ENCODE results near the gene MGST2. TPM values are rescaled to one million over a fixed set of nuclear protein-coding genes. Genes with fewer than 3 reads are reported as not detected.

MGST2 gene
- total RNA-seq, 4 donors from 2014 or later = 22.4 to 73.7 (median 40.2) TPM

DNA sequence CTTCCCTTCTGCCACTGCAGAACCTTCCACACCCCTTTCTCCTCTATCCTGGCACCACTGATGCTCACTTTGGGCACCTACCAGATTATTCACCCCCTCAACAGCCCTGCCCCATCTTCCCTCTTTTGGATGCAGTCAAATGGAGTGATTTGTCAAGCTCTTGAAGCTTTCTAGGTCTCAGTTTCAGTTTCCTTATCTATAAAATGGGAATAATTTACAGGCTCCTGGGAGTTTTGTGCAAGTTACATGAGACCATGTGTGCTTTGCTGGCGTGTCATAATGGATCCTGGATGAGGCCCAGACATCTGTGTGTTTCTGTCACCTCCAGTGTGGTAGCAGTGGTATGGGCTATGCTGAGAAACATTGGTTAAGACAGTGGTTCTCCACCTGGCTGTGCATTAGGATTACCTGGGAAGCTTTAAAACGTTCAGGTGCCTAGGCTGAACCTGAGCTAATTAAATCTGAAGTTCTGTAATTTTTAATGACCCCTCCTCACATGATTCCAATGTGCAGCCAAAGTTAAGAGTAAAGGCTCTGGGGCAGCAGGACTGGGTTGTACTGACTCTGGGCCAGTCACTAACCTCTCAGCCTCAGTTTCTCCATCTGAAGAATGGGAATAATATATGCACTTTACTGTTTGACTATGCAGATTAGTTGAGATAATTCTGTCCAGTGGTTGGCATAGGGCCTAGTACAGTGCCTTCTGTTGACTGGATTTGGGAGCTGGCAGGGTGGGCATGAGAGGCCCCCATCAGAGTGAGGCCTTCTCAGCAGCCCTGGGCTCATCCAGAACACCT, 6.8 kb upstream of the MGST2 start:
- TF ChIP-seq, protein P1, sequence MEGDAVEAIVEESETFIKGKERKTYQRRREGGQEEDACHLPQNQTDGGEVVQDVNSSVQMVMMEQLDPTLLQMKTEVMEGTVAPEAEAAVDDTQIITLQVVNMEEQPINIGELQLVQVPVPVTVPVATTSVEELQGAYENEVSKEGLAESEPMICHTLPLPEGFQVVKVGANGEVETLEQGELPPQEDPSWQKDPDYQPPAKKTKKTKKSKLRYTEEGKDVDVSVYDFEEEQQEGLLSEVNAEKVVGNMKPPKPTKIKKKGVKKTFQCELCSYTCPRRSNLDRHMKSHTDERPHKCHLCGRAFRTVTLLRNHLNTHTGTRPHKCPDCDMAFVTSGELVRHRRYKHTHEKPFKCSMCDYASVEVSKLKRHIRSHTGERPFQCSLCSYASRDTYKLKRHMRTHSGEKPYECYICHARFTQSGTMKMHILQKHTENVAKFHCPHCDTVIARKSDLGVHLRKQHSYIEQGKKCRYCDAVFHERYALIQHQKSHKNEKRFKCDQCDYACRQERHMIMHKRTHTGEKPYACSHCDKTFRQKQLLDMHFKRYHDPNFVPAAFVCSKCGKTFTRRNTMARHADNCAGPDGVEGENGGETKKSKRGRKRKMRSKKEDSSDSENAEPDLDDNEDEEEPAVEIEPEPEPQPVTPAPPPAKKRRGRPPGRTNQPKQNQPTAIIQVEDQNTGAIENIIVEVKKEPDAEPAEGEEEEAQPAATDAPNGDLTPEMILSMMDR (IDR thresholded peaks at IDR 0.05; ENCODE audit: low read depth) = no peak

GRCh38 chr4:139659735-139660424, 5.7 kb upstream of the MGST2 start:
- TF ChIP-seq, protein P1 (IDR thresholded peaks at IDR 0.05; ENCODE audit: low read depth) = no peak

DNA sequence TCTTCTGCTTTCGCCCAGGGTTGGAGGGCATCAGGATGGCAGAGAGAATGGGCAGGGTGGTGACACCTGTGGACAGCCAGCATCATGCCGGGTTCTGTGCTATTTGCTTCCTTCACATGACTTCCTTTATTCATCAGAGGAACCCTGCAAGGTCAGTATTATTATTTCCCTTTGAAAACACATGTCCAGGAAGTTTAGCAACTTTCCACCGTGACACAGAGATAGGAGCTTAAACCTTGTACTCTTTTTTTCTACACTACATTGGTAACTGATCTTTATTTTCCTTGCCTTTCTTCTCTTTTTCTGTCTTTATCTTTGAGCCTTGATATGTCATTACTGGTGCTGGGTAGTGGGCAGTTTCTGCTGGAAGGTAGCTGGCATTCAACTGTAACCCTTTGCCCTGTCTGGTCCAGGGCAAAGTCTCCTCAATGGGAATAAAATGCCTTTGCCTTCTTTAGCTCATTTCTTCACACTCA, 5.0 kb upstream of the MGST2 start:
- TF ChIP-seq, protein P1 (IDR thresholded peaks at IDR 0.05; ENCODE audit: low read depth) = no peak

GRCh38 chr4:139663561-139664138, 2.0 kb upstream of the MGST2 start:
- TF ChIP-seq, protein P1 (IDR thresholded peaks at IDR 0.05; ENCODE audit: low read depth) = no peak

DNA sequence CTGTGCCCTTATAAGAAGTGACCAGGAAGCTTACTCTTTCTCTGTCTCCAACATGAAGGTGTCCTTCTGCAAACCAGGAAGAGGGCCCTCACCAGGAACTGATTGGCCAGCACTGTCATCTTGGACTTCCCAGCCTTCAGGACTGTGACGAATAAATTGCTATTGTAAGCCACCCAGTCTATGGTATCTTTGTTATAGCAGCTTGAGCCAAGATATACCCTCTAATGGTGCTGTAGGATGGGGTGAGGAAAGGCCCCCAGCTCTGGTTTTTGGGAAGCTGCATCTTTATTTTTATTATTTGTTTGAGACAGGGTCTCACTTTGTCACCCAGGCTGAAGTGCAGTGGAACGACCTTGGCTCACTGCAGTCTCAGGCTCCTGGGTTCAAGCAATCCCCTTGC, 1.2 kb upstream of the MGST2 start:
- TF ChIP-seq, protein P1 (IDR thresholded peaks at IDR 0.05; ENCODE audit: low read depth) = no peak

DNA sequence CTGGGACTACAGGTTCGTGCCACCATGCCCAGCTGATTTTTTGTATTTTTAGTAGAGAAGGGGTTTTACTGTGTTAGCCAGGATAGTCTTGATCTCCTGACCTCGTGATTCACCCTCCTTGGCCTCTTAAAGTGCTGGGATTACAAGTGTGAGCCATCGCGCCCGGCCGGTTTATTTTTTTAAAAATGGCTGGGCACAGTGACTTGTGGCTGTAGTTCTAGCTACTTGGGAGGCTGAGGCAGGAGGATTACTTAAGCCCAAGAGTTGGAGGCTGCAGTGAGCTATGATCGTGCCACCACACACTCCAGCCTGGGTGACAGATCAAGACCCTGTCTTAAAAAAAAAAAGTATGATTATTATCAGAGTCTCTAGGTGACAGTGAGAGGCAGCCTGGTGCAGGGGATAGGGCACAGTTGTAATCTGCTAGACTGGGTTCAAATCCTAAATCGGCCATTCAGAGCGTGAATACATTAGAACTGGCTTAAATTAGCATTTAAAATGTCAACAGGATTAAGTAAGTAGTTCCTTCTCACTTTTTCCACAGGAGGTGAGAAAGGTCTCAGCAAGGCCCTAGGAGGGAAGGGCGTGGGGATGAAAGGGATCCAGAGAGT, 435 bp upstream of the MGST2 start:
- TF ChIP-seq, protein P1 (IDR thresholded peaks at IDR 0.05; ENCODE audit: low read depth) = no peak

Data from subcutaneous adipose tissue (tissue), 4 donors.